T-helper 2 cell (primary cell): Measurements from ENCODE around the gene OSMR.

Experiments
- DNase-seq, 5 experiments: peaks; one replicate each; pipeline versions ENCODE4 v3.0.0 to v3.0.0-alpha.2; 2012 to 2022

The OSMR gene

GRCh38 chr5:38927470-38927869, 81.7 kb downstream of the OSMR start:
- no peak for DNase-seq

GRCh38 chr5:38929838-38930237, 84.0 kb downstream of the OSMR start:
- no peak for DNase-seq

GRCh38 chr5:38931731-38932130, 85.9 kb downstream of the OSMR start:
- no peak for DNase-seq

GRCh38 chr5:38932854-38933408, 87.1 kb downstream of the OSMR start:
- no peak for DNase-seq

GRCh38 chr5:38935437-38935836, 89.6 kb downstream of the OSMR start:
- no peak for DNase-seq

GRCh38 chr5:38936269-38936668, 90.5 kb downstream of the OSMR start:
- DNase-seq, result no peak

GRCh38 chr5:38938424-38938823, 92.6 kb downstream of the OSMR start:
- no peak for DNase-seq

- no peak for DNase-seq
Measured at GRCh38 chr5:38938973-38939372, 93.2 kb downstream of the OSMR start.

GRCh38 chr5:38940230-38940858, 94.5 kb downstream of the OSMR start:
- DNase-seq, result peak in 1 of 5 experiments; percentile 43

GRCh38 chr5:38941912-38942311, 96.1 kb downstream of the OSMR start:
- DNase-seq, result no peak

- DNase-seq, result no peak
Measured at GRCh38 chr5:38944282-38944681, 98.5 kb downstream of the OSMR start.

- DNase-seq, result no peak
Measured at GRCh38 chr5:38948501-38948900, 102.7 kb downstream of the OSMR start.

GRCh38 chr5:38953426-38954012, 107.7 kb downstream of the OSMR start:
- DNase-seq, result no peak

- no peak for DNase-seq
Measured at GRCh38 chr5:38961691-38962090, 115.9 kb downstream of the OSMR start.

GRCh38 chr5:38968665-38969064, 122.9 kb downstream of the OSMR start:
- no peak for DNase-seq

- DNase-seq, result no peak
Measured at GRCh38 chr5:38978036-38978435, 132.2 kb downstream of the OSMR start.

GRCh38 chr5:38979535-38979934, 133.7 kb downstream of the OSMR start:
- no peak for DNase-seq
